ENCODE data around the gene DDI2.

DDI2 gene

DNA sequence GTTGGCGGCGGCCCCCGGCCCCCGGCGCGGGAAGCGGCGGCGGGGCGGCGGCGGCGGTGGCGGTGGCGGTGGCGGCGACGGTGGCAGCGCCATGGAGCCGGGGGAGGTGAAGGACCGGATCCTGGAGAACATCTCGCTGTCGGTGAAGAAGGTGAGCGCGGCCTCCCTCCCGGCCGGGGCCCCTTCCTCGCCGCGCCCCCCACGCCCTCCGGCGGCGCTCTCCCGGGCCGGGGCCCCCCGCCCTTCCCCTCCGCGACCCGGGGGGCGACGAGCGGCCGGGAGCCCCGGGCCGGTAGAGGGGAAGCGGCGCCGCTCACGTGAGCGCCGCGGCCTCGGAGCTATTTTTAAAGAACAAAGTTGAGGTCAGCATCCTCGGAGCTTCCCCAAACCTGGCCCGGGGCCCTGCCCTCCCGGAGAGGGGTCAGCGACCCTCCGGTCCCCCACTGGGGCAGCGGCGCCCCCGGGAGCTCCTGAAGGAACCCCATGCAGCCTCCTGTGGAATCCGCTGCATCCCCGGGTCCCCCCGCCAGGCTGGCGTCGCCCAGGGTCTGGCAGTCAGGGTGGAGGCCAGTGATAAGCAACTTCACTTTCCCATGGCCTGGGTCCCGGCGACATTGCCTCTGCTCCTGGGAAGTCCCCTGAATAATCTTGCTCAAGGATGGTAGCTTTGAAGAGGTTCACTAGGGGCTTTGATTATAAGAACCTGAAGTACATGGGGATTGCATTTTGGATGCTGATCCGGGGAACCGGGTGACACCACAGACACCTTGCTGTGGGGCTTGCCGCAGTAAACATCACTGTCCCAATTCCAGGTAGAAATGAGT, 67.4 kb downstream of the DDI2 start (continued):
- TF ChIP-seq MEIS1 (CRISPR knock-in tag; IDR thresholded peaks at IDR 0.05; ENCODE audit: borderline replicate concordance) (no peak), ZNF175 (tag by site-specific recombination; IDR thresholded peaks at IDR 0.05) (no peak), RBAK (tag by site-specific recombination; IDR thresholded peaks at IDR 0.05) (no peak), SP3 (tag by site-specific recombination; IDR thresholded peaks at IDR 0.05) (no peak), ZNF132 (tag by site-specific recombination; IDR thresholded peaks at IDR 0.05; ENCODE audit: borderline replicate concordance) (no peak), ZNF629 (tag by site-specific recombination; IDR thresholded peaks at IDR 0.05) (no peak), IKZF3 (tag by site-specific recombination; IDR thresholded peaks at IDR 0.05) (no peak), ZBTB20 (tag by site-specific recombination; IDR thresholded peaks at IDR 0.05) (peak; percentile 93), ZNF23 (tag by site-specific recombination; IDR thresholded peaks at IDR 0.05; ENCODE audit: borderline replicate concordance) (no peak), ZNF10 (tag by site-specific recombination; IDR thresholded peaks at IDR 0.05) (no peak), ZFP37 (tag by site-specific recombination; IDR thresholded peaks at IDR 0.05) (no peak), ZNF843 (tag by site-specific recombination; IDR thresholded peaks at IDR 0.05) (no peak), GLIS2 (tag by site-specific recombination; IDR thresholded peaks at IDR 0.05) (peak; percentile 88), ZXDB (tag by site-specific recombination; IDR thresholded peaks at IDR 0.05) (0 out of 2 replicates have a peak, but pooled peaks have one; percentile 15), GLI2 (tag by site-specific recombination; IDR thresholded peaks at IDR 0.05; ENCODE audit: borderline replicate concordance, low read depth) (no peak), ZBTB8A (tag by site-specific recombination; IDR thresholded peaks at IDR 0.05) (no peak), ZNF76 (tag by site-specific recombination; IDR thresholded peaks at IDR 0.05; ENCODE audit: borderline replicate concordance, low read depth) (no peak), ZNF426 (tag by site-specific recombination; IDR thresholded peaks at IDR 0.05) (no peak), ZNF266 (tag by site-specific recombination; IDR thresholded peaks at IDR 0.05; ENCODE audit: low read depth) (no peak)
- TF ChIP-seq, protein P1, sequence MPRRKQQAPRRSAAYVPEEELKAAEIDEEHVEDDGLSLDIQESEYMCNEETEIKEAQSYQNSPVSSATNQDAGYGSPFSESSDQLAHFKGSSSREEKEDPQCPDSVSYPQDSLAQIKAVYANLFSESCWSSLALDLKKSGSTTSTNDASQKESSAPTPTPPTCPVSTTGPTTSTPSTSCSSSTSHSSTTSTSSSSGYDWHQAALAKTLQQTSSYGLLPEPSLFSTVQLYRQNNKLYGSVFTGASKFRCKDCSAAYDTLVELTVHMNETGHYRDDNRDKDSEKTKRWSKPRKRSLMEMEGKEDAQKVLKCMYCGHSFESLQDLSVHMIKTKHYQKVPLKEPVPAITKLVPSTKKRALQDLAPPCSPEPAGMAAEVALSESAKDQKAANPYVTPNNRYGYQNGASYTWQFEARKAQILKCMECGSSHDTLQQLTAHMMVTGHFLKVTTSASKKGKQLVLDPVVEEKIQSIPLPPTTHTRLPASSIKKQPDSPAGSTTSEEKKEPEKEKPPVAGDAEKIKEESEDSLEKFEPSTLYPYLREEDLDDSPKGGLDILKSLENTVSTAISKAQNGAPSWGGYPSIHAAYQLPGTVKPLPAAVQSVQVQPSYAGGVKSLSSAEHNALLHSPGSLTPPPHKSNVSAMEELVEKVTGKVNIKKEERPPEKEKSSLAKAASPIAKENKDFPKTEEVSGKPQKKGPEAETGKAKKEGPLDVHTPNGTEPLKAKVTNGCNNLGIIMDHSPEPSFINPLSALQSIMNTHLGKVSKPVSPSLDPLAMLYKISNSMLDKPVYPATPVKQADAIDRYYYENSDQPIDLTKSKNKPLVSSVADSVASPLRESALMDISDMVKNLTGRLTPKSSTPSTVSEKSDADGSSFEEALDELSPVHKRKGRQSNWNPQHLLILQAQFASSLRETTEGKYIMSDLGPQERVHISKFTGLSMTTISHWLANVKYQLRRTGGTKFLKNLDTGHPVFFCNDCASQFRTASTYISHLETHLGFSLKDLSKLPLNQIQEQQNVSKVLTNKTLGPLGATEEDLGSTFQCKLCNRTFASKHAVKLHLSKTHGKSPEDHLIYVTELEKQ (tag by site-specific recombination; IDR thresholded peaks at IDR 0.05; ENCODE audit: borderline replicate concordance), result no peak
- TF ChIP-seq, protein P2, sequence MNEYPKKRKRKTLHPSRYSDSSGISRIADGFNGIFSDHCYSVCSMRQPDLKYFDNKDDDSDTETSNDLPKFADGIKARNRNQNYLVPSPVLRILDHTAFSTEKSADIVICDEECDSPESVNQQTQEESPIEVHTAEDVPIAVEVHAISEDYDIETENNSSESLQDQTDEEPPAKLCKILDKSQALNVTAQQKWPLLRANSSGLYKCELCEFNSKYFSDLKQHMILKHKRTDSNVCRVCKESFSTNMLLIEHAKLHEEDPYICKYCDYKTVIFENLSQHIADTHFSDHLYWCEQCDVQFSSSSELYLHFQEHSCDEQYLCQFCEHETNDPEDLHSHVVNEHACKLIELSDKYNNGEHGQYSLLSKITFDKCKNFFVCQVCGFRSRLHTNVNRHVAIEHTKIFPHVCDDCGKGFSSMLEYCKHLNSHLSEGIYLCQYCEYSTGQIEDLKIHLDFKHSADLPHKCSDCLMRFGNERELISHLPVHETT (tag by site-specific recombination; IDR thresholded peaks at IDR 0.05), result no peak
- TF ChIP-seq, protein P3, sequence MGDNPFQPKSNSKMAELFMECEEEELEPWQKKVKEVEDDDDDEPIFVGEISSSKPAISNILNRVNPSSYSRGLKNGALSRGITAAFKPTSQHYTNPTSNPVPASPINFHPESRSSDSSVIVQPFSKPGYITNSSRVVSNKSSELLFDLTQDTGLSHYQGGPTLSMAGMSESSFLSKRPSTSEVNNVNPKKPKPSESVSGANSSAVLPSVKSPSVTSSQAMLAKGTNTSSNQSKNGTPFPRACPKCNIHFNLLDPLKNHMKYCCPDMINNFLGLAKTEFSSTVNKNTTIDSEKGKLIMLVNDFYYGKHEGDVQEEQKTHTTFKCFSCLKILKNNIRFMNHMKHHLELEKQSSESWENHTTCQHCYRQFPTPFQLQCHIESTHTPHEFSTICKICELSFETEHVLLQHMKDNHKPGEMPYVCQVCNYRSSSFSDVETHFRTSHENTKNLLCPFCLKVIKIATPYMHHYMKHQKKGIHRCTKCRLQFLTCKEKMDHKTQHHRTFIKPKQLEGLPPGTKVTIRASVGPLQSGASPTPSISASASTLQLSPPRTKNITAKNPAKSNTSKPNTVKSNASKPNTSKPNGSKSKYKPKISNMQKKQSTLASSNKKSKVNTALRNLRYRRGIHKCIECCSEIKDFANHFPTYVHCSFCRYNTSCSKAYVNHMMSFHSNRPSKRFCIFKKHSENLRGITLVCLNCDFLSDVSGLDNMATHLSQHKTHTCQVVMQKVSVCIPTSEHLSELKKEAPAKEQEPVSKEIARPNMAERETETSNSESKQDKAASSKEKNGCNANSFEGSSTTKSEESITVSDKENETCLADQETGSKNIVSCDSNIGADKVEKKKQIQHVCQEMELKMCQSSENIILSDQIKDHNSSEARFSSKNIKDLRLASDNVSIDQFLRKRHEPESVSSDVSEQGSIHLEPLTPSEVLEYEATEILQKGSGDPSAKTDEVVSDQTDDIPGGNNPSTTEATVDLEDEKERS (tag by site-specific recombination; IDR thresholded peaks at IDR 0.05), result no peak
- TF ChIP-seq, protein P4, sequence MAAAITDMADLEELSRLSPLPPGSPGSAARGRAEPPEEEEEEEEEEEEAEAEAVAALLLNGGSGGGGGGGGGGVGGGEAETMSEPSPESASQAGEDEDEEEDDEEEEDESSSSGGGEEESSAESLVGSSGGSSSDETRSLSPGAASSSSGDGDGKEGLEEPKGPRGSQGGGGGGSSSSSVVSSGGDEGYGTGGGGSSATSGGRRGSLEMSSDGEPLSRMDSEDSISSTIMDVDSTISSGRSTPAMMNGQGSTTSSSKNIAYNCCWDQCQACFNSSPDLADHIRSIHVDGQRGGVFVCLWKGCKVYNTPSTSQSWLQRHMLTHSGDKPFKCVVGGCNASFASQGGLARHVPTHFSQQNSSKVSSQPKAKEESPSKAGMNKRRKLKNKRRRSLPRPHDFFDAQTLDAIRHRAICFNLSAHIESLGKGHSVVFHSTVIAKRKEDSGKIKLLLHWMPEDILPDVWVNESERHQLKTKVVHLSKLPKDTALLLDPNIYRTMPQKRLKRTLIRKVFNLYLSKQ (tag by site-specific recombination; IDR thresholded peaks at IDR 0.05; ENCODE audit: borderline replicate concordance), result no peak
- TF ChIP-seq, protein P5, sequence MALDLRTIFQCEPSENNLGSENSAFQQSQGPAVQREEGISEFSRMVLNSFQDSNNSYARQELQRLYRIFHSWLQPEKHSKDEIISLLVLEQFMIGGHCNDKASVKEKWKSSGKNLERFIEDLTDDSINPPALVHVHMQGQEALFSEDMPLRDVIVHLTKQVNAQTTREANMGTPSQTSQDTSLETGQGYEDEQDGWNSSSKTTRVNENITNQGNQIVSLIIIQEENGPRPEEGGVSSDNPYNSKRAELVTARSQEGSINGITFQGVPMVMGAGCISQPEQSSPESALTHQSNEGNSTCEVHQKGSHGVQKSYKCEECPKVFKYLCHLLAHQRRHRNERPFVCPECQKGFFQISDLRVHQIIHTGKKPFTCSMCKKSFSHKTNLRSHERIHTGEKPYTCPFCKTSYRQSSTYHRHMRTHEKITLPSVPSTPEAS (tag by site-specific recombination; IDR thresholded peaks at IDR 0.05), result no peak
- TF ChIP-seq, protein P6, sequence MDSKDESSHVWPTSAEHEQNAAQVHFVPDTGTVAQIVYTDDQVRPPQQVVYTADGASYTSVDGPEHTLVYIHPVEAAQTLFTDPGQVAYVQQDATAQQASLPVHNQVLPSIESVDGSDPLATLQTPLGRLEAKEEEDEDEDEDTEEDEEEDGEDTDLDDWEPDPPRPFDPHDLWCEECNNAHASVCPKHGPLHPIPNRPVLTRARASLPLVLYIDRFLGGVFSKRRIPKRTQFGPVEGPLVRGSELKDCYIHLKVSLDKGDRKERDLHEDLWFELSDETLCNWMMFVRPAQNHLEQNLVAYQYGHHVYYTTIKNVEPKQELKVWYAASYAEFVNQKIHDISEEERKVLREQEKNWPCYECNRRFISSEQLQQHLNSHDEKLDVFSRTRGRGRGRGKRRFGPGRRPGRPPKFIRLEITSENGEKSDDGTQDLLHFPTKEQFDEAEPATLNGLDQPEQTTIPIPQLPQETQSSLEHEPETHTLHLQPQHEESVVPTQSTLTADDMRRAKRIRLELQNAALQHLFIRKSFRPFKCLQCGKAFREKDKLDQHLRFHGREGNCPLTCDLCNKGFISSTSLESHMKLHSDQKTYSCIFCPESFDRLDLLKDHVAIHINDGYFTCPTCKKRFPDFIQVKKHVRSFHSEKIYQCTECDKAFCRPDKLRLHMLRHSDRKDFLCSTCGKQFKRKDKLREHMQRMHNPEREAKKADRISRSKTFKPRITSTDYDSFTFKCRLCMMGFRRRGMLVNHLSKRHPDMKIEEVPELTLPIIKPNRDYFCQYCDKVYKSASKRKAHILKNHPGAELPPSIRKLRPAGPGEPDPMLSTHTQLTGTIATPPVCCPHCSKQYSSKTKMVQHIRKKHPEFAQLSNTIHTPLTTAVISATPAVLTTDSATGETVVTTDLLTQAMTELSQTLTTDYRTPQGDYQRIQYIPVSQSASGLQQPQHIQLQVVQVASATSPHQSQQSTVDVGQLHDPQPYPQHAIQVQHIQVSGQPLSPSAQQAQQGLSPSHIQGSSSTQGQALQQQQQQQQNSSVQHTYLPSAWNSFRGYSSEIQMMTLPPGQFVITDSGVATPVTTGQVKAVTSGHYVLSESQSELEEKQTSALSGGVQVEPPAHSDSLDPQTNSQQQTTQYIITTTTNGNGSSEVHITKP (tag by site-specific recombination; IDR thresholded peaks at IDR 0.05), result peak; percentile 71
